Stimulated activated CD4-positive, alpha-beta T cell treated with anti-CD3 and anti-CD28 coated beads, TNF-alpha, amount 100 ng/mL, for 24 hours (primary cell): ENCODE measurements around the gene USP48.

Experiments used
- DNase-seq, 3 experiments: peaks; one replicate each; pipeline ENCODE4 v3.0.0-alpha.2; 2020; ENCODE audit warnings: low read depth in 3 of 3

USP48 gene

GRCh38 chr1:21668951-21669257 lies 114.0 kb downstream of the USP48 start:
- DNase-seq = no peak

- DNase-seq = no peak
Observed at GRCh38 chr1:21668232-21668950, 114.6 kb downstream of the USP48 start.

- DNase-seq = no peak
Observed at GRCh38 chr1:21667348-21668231, 115.4 kb downstream of the USP48 start.

GRCh38 chr1:21666576-21667320 lies 116.2 kb downstream of the USP48 start:
- no peak for DNase-seq

- no peak for DNase-seq
Observed at GRCh38 chr1:21665711-21666575, 117.0 kb downstream of the USP48 start.

GRCh38 chr1:21664806-21665588 lies 118.0 kb downstream of the USP48 start:
- DNase-seq = no peak

GRCh38 chr1:21663951-21664805 lies 118.8 kb downstream of the USP48 start:
- no peak for DNase-seq

GRCh38 chr1:21663248-21663950 lies 119.5 kb downstream of the USP48 start:
- no peak for DNase-seq

GRCh38 chr1:21662426-21663247 lies 120.3 kb downstream of the USP48 start:
- DNase-seq = no peak

GRCh38 chr1:21661886-21662285 lies 121.1 kb downstream of the USP48 start:
- no peak for DNase-seq

- no peak for DNase-seq
Observed at GRCh38 chr1:21659924-21660326, 123.0 kb downstream of the USP48 start.

GRCh38 chr1:21659099-21659923 lies 123.6 kb downstream of the USP48 start:
- DNase-seq = peak; percentile 57 to 68 (median 66)

GRCh38 chr1:21657456-21658190 lies 125.3 kb downstream of the USP48 start:
- no peak for DNase-seq

GRCh38 chr1:21655748-21656147 lies 127.2 kb downstream of the USP48 start:
- no peak for DNase-seq

GRCh38 chr1:21655259-21655658 lies 127.7 kb downstream of the USP48 start:
- DNase-seq = no peak

- DNase-seq = no peak
Observed at GRCh38 chr1:21654209-21654608, 128.7 kb downstream of the USP48 start.

- DNase-seq = no peak
Observed at GRCh38 chr1:21653744-21654100, 129.2 kb downstream of the USP48 start.
